Measurements from ENCODE around the gene ACOD1. TPM values are rescaled to one million over a fixed set of nuclear protein-coding genes. Genes with fewer than 3 reads are reported as not detected.

The ACOD1 gene
- total and polyA plus RNA-seq, 10 of the 15 experiments (the other 5 are each of a cell fraction or from before 2014, with no cell fraction given) = not detected

DNA sequence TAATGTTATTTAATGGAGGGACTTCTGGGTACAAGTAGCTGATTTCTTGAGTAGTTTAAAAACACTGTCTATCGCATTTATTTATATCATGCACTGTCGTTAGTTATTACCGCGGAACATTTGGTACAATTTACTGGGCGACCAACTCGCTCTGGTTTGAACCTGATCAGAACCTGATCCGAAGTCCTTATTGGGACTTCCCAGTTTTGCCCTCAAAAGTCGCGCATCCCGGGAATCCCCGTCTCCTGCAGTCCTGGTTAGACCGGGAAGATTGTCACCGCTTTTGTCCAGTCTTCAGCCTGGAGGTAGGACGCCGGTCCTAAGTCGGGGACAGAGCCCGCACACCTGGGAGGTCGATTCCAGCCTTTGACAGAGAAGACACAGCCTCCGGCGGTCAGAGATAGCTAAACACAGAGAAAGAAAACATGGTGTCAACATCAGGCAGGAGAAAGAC, 44.3 kb downstream of the ACOD1 start:
- under 1% methylated on average over 20 of the region's 20 CpGs for WGBS (ENCODE audit: insufficient coverage, insufficient replicate concordance, low lambda C conversion rate, missing lambda C conversion rate)
- ChIA-PET SMC1A (ENCODE audit: uncharacterized antibody, unreplicated experiment) (interaction anchor here (1.0 to 2.3 kb wide), 9 partner anchors 9 to 63 kb away, joined by 3 to 12 read pairs (median 6); no protein-coding TSS in a partner anchor), POLR2A (interaction anchor here (0.6 to 5.3 kb wide), 9 partner anchors 9 to 547 kb away, joined by 3 to 27 read pairs (median 3); partner anchors contain the start of gene FBXL3), CTCF (interaction anchor here (0.5 to 4.7 kb wide), 6 partner anchors 11 to 39 kb away, joined by 3 to 47 read pairs (median 6); no protein-coding TSS in a partner anchor), RAD21 (ENCODE audit: unreplicated experiment) (interaction anchor here (1.0 to 2.2 kb wide), 5 partner anchors 9 to 35 kb away, joined by 3 to 10 read pairs (median 5); partner anchors contain the start of gene FBXL3)
- Histone ChIP-seq H3K36me3 (ENCODE audit: control insufficient read depth in 2 of 2, insufficient read depth in 2 of 2, low read length in 1 of 2) (peaks cover 0 to 10% of the 10 kb centered on the region in 2 experiments; a peak in 2 of 4 replicates), H2AFZ (ENCODE audit: control insufficient read depth, low read depth, low read length) (peak overlapping the region; percentile 61), H3K9ac (ENCODE audit: control insufficient read depth, insufficient read depth, low read length) (peak overlapping the region; percentile 96), H3K4me1 (ENCODE audit: control insufficient read depth, insufficient read depth, low read length) (peaks cover 7% of the 10 kb centered on the region), H3K27me3 (replicated peaks in 1 of 2; ENCODE audit: control insufficient read depth in 2 of 2, insufficient read depth in 2 of 2, low read length in 1 of 2) (no peaks in the 10 kb centered on the region), H3K4me3 (peak overlapping the region; percentile 90), H3K9me3 (replicated peaks; ENCODE audit: control insufficient read depth, insufficient read depth, low read length) (no peaks in the 10 kb centered on the region), H3K4me2 (ENCODE audit: control insufficient read depth, insufficient read depth) (peak overlapping the region; percentile 96), H3K79me2 (ENCODE audit: control insufficient read depth, insufficient read depth, low read length) (peaks cover 22% of the 10 kb centered on the region), H4K20me1 (ENCODE audit: control insufficient read depth, insufficient read depth) (no peaks in the 10 kb centered on the region), H3K27ac (ENCODE audit: control insufficient read depth, insufficient read depth) (peak overlapping the region; percentile 54)
- TF ChIP-seq MTA2 (IDR thresholded peaks at IDR 0.05; ENCODE audit: low read depth) = peak; percentile 17; the same call in 1 of the 2 replicates
- TF ChIP-seq RB1 (IDR thresholded peaks at IDR 0.05; ENCODE audit: borderline replicate concordance) = no peak
- 0 out of 4 replicates have a peak, but pooled peaks of 1 of the 2 experiments have one; percentile 29 for TF ChIP-seq IKZF2 (IDR thresholded peaks at IDR 0.05)
- no peak for TF ChIP-seq ZBED1 (IDR thresholded peaks at IDR 0.05; ENCODE audit: borderline replicate concordance)
- peak; percentile 44 for TF ChIP-seq MLLT1 (IDR thresholded peaks at IDR 0.05)
- TF ChIP-seq ASH2L (IDR thresholded peaks at IDR 0.05; ENCODE audit: borderline replicate concordance, low read depth) = no peak
- no peak for TF ChIP-seq NR2C2 (IDR thresholded peaks at IDR 0.05; ENCODE audit: borderline replicate concordance, control insufficient read depth, insufficient read length, low read depth)
- DNase-seq (ENCODE audit: low read depth, low spot score) (no peak), FAIRE-seq (no peak), ATAC-seq (peak; percentile 29)
- intact Hi-C loops (cut with micrococcal nuclease; ENCODE audit: unreplicated experiment) = loop anchor here (2.0 to 5.0 kb wide), 2 partner anchors 32 to 510 kb away; no protein-coding TSS in a partner anchor
- TSS peak; percentile 67 for BruUV-seq (replicated peaks)
- in situ Hi-C loops (cut with MboI) = loop anchor here (10.0 kb wide), 1 partner anchor 722 kb away; no protein-coding TSS in a partner anchor

Data from GM12878 (cell line).